NCI-H510A (cell line): Measurements from ENCODE around the gene DHX32.
"Not testable (repeated sequence)": the region's sequence is repeated elsewhere in the genome, so short reads cannot be mapped to it uniquely, and the experiment has no call there.

Source experiments
- DNase-seq: peaks from one replicate; lab custom pipeline; 2025; lab: John Stamatoyannopoulos, UW

DHX32 gene

GRCh38 chr10:125881192-125881591 is at the start of gene DHX32:
TSS of gene DHX32 (minus strand) at chr10:125881292. CDS start at chr10:125880824, 468 bp downstream.
- no peak for DNase-seq

GRCh38 chr10:125929618-125930017 is 48.5 kb upstream of the DHX32 start:
- no peak for DNase-seq

- DNase-seq, result peak; percentile 66
These were observed 48.0 kb upstream of the DHX32 start for GRCh38 chr10:125928928-125929585.

GRCh38 chr10:125927265-125927664 is 46.2 kb upstream of the DHX32 start:
- DNase-seq, result not testable (repeated sequence)

GRCh38 chr10:125926247-125926646 is 45.2 kb upstream of the DHX32 start:
- no peak for DNase-seq

GRCh38 chr10:125925262-125925834 is 44.3 kb upstream of the DHX32 start:
- DNase-seq, result no peak

GRCh38 chr10:125921643-125922306 is 40.7 kb upstream of the DHX32 start:
- DNase-seq, result not testable (repeated sequence)

- DNase-seq, result not testable (repeated sequence)
These were observed 36.7 kb upstream of the DHX32 start for GRCh38 chr10:125917704-125918361.

- no peak for DNase-seq
These were observed 35.9 kb upstream of the DHX32 start for GRCh38 chr10:125916977-125917376.

GRCh38 chr10:125913277-125913676 is 32.2 kb upstream of the DHX32 start:
- not testable (repeated sequence) for DNase-seq

- DNase-seq, result peak; percentile 87
These were observed 30.9 kb upstream of the DHX32 start for GRCh38 chr10:125911990-125912389.

GRCh38 chr10:125911145-125911544 is 30.1 kb upstream of the DHX32 start:
- no peak for DNase-seq

- not testable (repeated sequence) for DNase-seq
These were observed 28.4 kb upstream of the DHX32 start for GRCh38 chr10:125909491-125909890.

- not testable (repeated sequence) for DNase-seq
These were observed 27.7 kb upstream of the DHX32 start for GRCh38 chr10:125908813-125909212.

GRCh38 chr10:125907598-125907997 is 26.5 kb upstream of the DHX32 start:
- not testable (repeated sequence) for DNase-seq

GRCh38 chr10:125905069-125905994 is 24.2 kb upstream of the DHX32 start:
- not testable (repeated sequence) for DNase-seq

- not testable (repeated sequence) for DNase-seq
These were observed 22.1 kb upstream of the DHX32 start for GRCh38 chr10:125903135-125903640.

- DNase-seq, result not testable (repeated sequence)
These were observed 19.9 kb upstream of the DHX32 start for GRCh38 chr10:125900963-125901362.

GRCh38 chr10:125897317-125897716 is 16.2 kb upstream of the DHX32 start:
- not testable (repeated sequence) for DNase-seq

- peak; percentile 62 for DNase-seq
These were observed 15.2 kb upstream of the DHX32 start, which contains the start of gene FANK1 for GRCh38 chr10:125896088-125896934. TSS of gene FANK1 (plus strand) at chr10:125896564. CDS start at chr10:125896643, 79 bp downstream.
